Neural cell (in vitro differentiated cells): ENCODE data around the gene IFI27. TPM values are rescaled to one million over a fixed set of nuclear protein-coding genes. Genes with fewer than 3 reads are reported as not detected.

Source experiments
- H2AFZ ChIP-seq: fragments of 200-600, 300-800 bp; sonication (generic), shearing (Covaris generic); 2 replicates; pipeline ENCODE4 v1.6.0; 2014; ENCODE audit warnings: low read depth, mild to moderate bottlenecking, antibody characterized with exemption, low read length, moderate library complexity
- H3F3A ChIP-seq: fragments of 200-600 bp; shearing (Covaris generic); 2 replicates; pipeline ENCODE4 v1.6.1; 2016; ENCODE audit warnings: mild to moderate bottlenecking, moderate library complexity, mixed read lengths, antibody characterized with exemption, low read length; ENCODE audit not compliant: insufficient read depth, poor library complexity, severe bottlenecking
- H3K27ac ChIP-seq: fragments of 200-600, 300-800 bp; sonication (generic), shearing (Covaris generic); 2 replicates; pipeline ENCODE4 v1.5.1; 2014; ENCODE audit warnings: mild to moderate bottlenecking, low read length, moderate library complexity
- H3K27me3 ChIP-seq: fragments of 300-800, 200-600 bp; sonication (generic), shearing (Covaris generic); 2 replicates; pipeline ENCODE4 v1.6.0; 2014; ENCODE audit warnings: mild to moderate bottlenecking, low read depth, low read length, moderate library complexity; ENCODE audit not compliant: insufficient read depth
- H3K36me3 ChIP-seq: fragments of 300-800, 200-600 bp; sonication (generic), shearing (Covaris generic); 2 replicates; pipeline ENCODE4 v1.5.1; 2014; ENCODE audit warnings: mild to moderate bottlenecking, antibody characterized with exemption, low read length, moderate library complexity; ENCODE audit not compliant: insufficient read depth
- H3K4me2 ChIP-seq: fragments of 300-800, 200-600 bp; sonication (generic), shearing (Covaris generic); 2 replicates; pipeline ENCODE4 v1.6.0; 2014; ENCODE audit warnings: mild to moderate bottlenecking, low read length
- H3K4me3 ChIP-seq: fragments of 300-800, 200-600 bp; sonication (generic), shearing (Covaris generic); 2 replicates; pipeline ENCODE4 v1.5.1; 2014; ENCODE audit warnings: mild to moderate bottlenecking, low read length, moderate library complexity
- H3K79me2 ChIP-seq: fragments of 200-600 bp; shearing (Covaris generic); replicated peaks from 2 replicates; pipeline ENCODE4 v1.6.0; 2014; ENCODE audit warnings: mild to moderate bottlenecking, low read length, moderate library complexity; ENCODE audit not compliant: insufficient read depth
- H3K9ac ChIP-seq: fragments of 300-800, 200-600 bp; sonication (generic), shearing (Covaris generic); 2 replicates; pipeline ENCODE4 v1.6.1; 2016; ENCODE audit warnings: mild to moderate bottlenecking, low read length, mixed read lengths
- H3K9me2 ChIP-seq: fragments of 200-600 bp; shearing (Covaris generic); 2 replicates; pipeline ENCODE4 v1.6.1; 2016; ENCODE audit warnings: mild to moderate bottlenecking, low read length, mixed read lengths; ENCODE audit not compliant: insufficient read depth
- H3K9me3 ChIP-seq: fragments of 200-600, 300-800 bp; sonication (generic), shearing (Covaris generic); 2 replicates; pipeline ENCODE4 v1.6.1; 2016; ENCODE audit warnings: mild to moderate bottlenecking, mixed run types, low read length, moderate library complexity, mixed read lengths
- H4K20me1 ChIP-seq: fragments of 200-600 bp; shearing (Covaris generic); 2 replicates; pipeline ENCODE4 v1.6.1; 2016; ENCODE audit warnings: mild to moderate bottlenecking, mixed run types; ENCODE audit not compliant: insufficient read depth
- CTCF ChIP-seq: fragments of 450-650 bp; IDR thresholded peaks from 2 replicates; pipeline ENCODE4 v1.5.1; 2014; ENCODE audit warnings: antibody characterized with exemption, mild to moderate bottlenecking, moderate library complexity; ENCODE audit not compliant: poor library complexity, severe bottlenecking
- EP300 ChIP-seq: fragments of 450-650 bp; conservative IDR thresholded peaks from 2 replicates; pipeline ENCODE4 v1.6.1; 2014; ENCODE audit warnings: antibody characterized with exemption, mild to moderate bottlenecking, moderate library complexity; ENCODE audit not compliant: poor library complexity, severe bottlenecking
- EZH2 ChIP-seq: fragments of 200-600, 300-800 bp; shearing (Covaris generic), sonication (generic); IDR thresholded peaks from 2 replicates; pipeline ENCODE4 v1.6.1; 2014; ENCODE audit warnings: antibody characterized with exemption, low read length, borderline replicate concordance, mild to moderate bottlenecking; ENCODE audit not compliant: insufficient read depth, poor library complexity, severe bottlenecking
- MXI1 ChIP-seq: fragments of 450-650 bp; conservative IDR thresholded peaks from 2 replicates; pipeline ENCODE4 v1.6.1; 2014; ENCODE audit warnings: antibody characterized with exemption, mild to moderate bottlenecking; ENCODE audit not compliant: poor library complexity, severe bottlenecking
- POLR2AphosphoS5 ChIP-seq: IDR thresholded peaks from 2 replicates; pipeline ENCODE4 v1.6.1; 2012
- RAD21 ChIP-seq: fragments of 450-650 bp; conservative IDR thresholded peaks from 2 replicates; pipeline ENCODE4 v1.6.1; 2014; ENCODE audit warnings: antibody characterized with exemption, mild to moderate bottlenecking, moderate library complexity
- SMC3 ChIP-seq: fragments of 450-650 bp; conservative IDR thresholded peaks from 2 replicates; pipeline ENCODE4 v1.6.1; 2014; ENCODE audit warnings: antibody characterized with exemption, mild to moderate bottlenecking, moderate library complexity; ENCODE audit not compliant: poor library complexity
- TAF1 ChIP-seq: IDR thresholded peaks from 2 replicates; pipeline ENCODE4 v1.6.1; 2012; ENCODE audit warnings: low read depth
- polyA plus RNA-seq: library from polyadenylated mRNA; depleted of rRNA; stranded (reverse); fragments of >200 nt; gene quantifications from 2 replicates; pipeline ENCODE4 v1.2.3, GENCODE V29; 2014
- TF ChIP-seq, protein P1 (sequence below): IDR thresholded peaks from 2 replicates; pipeline ENCODE4 v1.6.1; 2012; ENCODE audit warnings: borderline replicate concordance

Gene IFI27
- polyA plus RNA-seq, 1 donor from 2014 or later, result 2.2 TPM

DNA sequence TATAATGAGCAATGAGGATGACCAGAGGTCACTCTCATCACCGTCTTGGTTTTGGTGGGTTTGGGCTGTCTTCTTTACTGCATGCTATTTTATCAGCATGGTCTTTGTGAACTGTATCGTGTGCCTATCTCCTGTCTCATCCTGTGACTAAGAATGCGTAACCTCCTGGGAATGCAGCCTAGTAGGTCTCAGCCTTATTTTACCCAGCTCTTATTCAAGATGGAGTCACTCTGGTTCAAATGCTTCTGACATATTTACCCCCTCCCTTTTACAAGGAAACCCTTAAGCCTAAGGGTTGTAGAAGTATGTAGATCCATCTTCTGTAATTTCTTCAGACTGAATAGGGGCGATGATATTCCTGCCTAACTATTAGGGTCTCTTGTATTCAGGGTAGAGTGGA, 21.1 kb upstream of the IFI27 start:
- Histone ChIP-seq H4K20me1 (no peaks in the 10 kb centered on the region), H3K4me2 (no peak overlapping the region), H3K79me2 (no peaks in the 10 kb centered on the region), H3K4me3 (no peak overlapping the region), H3K9me3 (no peaks in the 10 kb centered on the region), H3F3A (no peaks in the 10 kb centered on the region), H3K9me2 (no peaks in the 10 kb centered on the region), H3K27ac (no peak overlapping the region), H3K27me3 (no peaks in the 10 kb centered on the region), H2AFZ (no peak overlapping the region), H3K9ac (no peak overlapping the region), H3K36me3 (no peaks in the 10 kb centered on the region)
- no peak for TF ChIP-seq POLR2AphosphoS5

DNA sequence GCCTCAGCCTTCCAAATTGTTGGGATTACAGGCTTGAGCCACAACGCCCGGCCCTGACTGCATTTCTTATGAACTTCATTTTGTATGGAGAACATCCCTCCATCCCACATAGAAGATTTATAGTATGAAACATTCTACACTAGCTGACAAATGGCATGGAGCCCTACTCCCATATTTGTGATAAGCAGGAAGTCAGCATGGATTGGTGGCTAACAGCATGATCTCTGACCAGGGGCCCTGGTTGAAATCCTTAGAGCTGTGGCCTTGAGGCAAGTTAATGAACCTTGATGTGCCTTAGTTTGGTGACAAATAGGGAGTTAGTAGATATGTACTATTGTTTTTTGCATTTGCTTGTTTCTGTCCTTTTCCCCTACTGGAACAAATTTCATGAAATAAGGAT, 17.1 kb upstream of the IFI27 start:
- H3K9ac ChIP-seq, result no peak overlapping the region
- no peak overlapping the region for H3K4me2 ChIP-seq
- H3F3A ChIP-seq, result no peaks in the 10 kb centered on the region
- H3K9me2 ChIP-seq, result no peaks in the 10 kb centered on the region
- H3K9me3 ChIP-seq, result no peaks in the 10 kb centered on the region
- H3K27me3 ChIP-seq, result no peaks in the 10 kb centered on the region
- no peaks in the 10 kb centered on the region for H4K20me1 ChIP-seq
- H3K27ac ChIP-seq, result no peak overlapping the region
- H3K36me3 ChIP-seq, result no peaks in the 10 kb centered on the region
- no peak for TF ChIP-seq MXI1
- no peak for TF ChIP-seq POLR2AphosphoS5
- no peak for TF ChIP-seq EZH2
- no peak for TF ChIP-seq RAD21
- TF ChIP-seq TAF1, result no peak
- no peak for TF ChIP-seq CTCF
- TF ChIP-seq, protein P1, sequence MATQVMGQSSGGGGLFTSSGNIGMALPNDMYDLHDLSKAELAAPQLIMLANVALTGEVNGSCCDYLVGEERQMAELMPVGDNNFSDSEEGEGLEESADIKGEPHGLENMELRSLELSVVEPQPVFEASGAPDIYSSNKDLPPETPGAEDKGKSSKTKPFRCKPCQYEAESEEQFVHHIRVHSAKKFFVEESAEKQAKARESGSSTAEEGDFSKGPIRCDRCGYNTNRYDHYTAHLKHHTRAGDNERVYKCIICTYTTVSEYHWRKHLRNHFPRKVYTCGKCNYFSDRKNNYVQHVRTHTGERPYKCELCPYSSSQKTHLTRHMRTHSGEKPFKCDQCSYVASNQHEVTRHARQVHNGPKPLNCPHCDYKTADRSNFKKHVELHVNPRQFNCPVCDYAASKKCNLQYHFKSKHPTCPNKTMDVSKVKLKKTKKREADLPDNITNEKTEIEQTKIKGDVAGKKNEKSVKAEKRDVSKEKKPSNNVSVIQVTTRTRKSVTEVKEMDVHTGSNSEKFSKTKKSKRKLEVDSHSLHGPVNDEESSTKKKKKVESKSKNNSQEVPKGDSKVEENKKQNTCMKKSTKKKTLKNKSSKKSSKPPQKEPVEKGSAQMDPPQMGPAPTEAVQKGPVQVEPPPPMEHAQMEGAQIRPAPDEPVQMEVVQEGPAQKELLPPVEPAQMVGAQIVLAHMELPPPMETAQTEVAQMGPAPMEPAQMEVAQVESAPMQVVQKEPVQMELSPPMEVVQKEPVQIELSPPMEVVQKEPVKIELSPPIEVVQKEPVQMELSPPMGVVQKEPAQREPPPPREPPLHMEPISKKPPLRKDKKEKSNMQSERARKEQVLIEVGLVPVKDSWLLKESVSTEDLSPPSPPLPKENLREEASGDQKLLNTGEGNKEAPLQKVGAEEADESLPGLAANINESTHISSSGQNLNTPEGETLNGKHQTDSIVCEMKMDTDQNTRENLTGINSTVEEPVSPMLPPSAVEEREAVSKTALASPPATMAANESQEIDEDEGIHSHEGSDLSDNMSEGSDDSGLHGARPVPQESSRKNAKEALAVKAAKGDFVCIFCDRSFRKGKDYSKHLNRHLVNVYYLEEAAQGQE, result no peak
- no peaks in the 10 kb centered on the region for H3K79me2 ChIP-seq
- no peak overlapping the region for H2AFZ ChIP-seq
- H3K4me3 ChIP-seq, result no peak overlapping the region

DNA sequence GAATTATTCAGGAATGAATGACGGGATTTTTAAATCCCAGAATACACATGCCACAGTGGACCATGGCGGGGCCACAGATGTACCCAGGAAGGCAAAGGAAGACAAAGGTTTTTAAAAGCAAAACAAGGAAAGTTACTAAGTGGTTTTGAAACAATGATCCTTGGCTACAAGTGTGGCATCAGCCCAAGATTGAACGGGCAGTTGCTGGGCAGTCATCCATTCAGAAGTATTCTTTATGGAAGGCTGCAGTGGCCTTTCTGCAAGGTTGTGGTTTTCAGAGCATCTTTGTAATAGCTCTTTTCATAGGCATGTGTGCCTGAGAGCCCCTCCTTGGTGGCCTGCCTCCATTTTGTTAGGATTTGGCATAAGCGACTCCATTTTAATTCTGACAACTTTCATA, 13.4 kb upstream of the IFI27 start:
- H3F3A ChIP-seq, result no peaks in the 10 kb centered on the region
- TF ChIP-seq MXI1 (no peak), EP300 (no peak), SMC3 (no peak), CTCF (no peak), TAF1 (no peak), EZH2 (no peak), POLR2AphosphoS5 (no peak), RAD21 (no peak)
- TF ChIP-seq, protein P1, result no peak

More for the DNA sequence above, 13.4 kb upstream of the IFI27 start:
- H3K27me3 ChIP-seq, result no peaks in the 10 kb centered on the region
- H3K9ac ChIP-seq, result no peak overlapping the region
- H3K27ac ChIP-seq, result no peak overlapping the region
- H3K79me2 ChIP-seq, result no peaks in the 10 kb centered on the region
- H3K4me2 ChIP-seq, result no peak overlapping the region
- H4K20me1 ChIP-seq, result no peaks in the 10 kb centered on the region
- no peak overlapping the region for H3K4me3 ChIP-seq
- H2AFZ ChIP-seq, result no peak overlapping the region
- H3K9me3 ChIP-seq, result no peaks in the 10 kb centered on the region
- no peaks in the 10 kb centered on the region for H3K36me3 ChIP-seq
- no peaks in the 10 kb centered on the region for H3K9me2 ChIP-seq
